Activated T-cell treated with anti-CD3 and anti-CD28 coated beads for 4 hours (primary cell): ENCODE measurements around the gene GRIN2B.

ENCODE experiments used
- DNase-seq: peaks from one replicate; pipeline ENCODE4 v3.0.0-alpha.2; 2020

GRIN2B gene

DNA sequence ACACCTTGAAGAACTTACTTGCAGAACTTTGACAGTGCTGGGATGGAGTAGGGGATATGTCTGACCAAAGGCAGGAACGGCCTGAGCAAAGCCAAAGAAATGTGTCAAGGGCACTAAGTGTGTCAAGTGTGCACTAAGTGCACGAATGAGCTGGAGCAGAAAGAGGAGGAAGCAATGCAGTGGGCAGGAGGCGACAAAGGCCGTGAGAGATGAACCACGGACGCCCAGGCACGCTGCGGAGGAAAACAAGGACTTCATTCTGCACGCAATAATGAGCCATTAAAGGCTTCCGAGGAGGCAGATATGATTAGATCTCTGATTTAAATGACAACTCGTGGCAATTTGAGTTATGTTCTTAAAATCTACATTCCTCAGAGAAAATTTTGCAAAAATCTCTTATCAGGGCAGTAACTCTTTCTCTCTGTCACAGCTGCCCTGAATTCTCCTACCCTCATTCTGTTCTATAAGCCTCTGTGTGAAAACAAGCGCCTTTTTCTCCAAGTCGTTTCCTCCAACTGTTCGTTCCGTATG is 25.3 kb downstream of the GRIN2B start:
- DNase-seq = no peak

DNA sequence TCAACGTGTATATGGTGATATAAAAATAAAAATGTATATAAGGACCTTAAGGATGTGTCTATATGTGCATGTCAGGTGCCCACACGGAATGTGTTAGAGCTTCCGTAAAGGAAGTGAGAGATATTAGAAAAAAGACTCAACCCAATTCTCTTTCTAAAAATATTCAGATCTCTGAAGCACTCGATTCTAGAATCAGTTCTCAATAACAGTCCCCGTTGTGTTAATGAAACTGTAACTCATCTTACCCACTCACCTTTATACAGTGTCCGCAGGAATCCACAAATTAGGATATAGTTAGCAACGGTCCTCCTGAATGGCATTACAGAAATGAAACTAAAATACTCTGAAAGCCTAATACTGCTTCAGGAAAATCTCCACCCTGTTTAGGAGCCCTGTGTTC is 29.3 kb downstream of the GRIN2B start:
- no peak for DNase-seq

DNA sequence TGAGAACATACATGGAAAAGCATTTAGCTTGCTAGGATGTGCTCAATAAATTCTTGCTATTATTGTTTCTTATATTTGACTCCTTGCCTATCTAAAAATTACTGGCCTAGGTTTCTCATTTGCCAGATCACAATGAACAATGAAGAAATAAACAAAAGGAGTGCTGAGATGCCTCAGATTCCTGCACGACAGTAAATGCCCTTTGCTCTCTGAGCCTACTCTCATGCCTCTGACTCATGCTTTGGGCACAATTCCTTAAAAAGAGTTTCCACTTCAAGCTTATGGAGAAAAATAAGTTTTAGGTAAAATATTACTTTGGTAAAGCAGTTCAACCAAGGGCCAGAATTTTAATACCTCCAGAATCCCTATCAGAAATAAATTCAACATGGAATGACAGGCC is 30.9 kb downstream of the GRIN2B start:
- no peak for DNase-seq

DNA sequence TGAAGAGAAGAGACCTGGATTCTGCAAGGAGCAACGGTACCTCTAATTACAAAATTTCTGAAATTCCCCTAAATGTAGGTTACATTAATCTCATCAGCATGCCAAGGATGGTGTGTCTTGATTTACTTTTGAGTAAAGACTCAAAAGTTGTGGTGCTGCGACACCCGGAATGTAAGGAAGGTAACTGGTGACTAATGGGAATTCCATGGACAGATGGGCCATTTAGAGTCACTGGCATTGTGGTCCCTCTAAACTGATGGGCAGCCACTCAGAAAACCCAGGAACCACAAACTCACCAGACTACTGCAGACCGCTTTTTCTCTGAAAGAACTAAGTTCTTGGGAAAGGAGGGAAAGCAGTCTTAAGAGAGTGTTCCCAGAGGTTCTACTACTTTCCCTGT is 32.8 kb downstream of the GRIN2B start:
- no peak for DNase-seq

DNA sequence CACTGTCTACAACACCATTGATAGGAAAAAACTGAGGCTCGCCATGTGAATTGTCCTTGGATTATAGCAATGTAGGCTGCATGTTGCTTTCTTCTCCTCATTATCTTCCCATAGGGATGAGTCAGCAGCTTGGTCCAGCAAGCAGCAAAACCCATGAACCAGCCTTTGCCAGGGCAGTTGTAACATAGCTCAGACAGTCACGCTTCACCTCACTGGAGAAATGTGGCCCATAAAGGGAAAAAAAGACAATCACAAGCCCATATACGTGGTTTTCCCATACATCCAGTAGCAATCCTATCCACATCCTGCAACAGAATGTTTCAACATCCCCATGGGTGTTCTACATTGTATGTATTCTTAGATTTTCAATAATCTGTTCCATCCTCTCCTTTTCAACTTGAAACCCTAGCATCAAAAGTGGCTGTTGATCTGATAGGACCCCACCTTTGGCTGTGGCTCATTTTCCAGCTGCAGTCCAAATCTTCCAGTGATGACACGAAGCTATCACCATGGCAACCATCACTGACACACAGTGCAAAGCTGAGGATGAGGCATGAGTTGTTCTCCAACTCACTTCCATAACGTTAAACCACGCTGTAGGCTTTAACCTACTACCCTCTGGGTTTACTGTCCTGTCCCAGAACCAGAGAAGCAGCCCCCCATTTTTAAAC is 34.0 kb downstream of the GRIN2B start:
- no peak for DNase-seq

DNA sequence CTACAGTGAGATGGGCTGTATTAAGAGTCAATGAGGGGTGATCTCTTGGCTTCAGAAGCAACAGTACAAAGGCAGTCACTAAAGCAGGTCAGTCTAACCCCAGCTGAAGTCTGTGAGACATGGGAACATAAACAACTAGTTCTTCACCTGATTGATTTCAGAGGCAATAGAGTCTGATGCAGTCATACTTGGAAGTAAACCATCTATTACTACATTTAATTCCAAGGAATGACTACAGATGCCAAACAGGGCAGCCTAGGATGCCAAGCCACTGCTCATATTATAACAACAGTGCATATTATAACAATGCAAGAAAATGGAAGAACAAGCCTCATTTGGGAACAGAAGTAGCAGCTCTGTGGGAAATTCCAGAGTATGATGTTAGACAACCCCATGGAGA is 35.8 kb downstream of the GRIN2B start:
- no peak for DNase-seq

DNA sequence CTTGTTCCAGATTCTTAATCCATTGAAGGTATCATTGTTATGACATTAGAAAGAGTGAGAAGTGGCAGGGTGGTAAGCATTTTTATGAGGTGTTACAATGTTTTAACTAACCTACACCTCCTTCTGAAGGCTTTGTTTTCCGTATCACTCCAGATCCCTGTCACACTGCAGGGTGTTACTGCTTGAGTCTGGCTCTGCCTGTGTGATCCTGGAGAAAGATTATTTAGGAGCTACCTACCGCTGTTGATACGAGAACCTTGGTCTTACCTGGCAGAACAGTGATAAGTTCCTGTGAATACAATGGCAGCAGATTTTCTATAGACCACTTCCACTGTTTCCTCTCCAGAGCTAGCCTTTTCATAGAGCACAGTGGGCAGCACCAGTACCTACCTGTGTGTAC is 36.2 kb downstream of the GRIN2B start:
- no peak for DNase-seq

DNA sequence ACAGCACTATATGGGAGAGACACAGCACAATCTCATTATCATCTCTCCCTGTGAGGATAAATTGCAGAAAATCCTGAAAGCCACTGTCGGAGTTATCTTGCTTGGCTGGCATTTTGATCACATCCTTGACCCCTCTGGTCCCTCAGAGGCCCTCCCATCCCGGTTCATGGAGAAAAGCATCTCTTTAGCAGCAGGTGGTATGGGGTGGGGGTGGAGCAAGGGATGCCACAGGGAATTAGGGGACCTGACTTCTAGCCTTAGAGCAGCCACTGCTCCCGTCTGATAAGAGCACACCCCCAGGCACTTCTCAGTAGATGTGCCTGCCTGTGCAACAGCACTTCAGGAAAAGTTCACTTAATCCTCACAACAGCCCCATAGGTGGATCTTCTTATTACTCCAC is 38.6 kb downstream of the GRIN2B start:
- no peak for DNase-seq

DNA sequence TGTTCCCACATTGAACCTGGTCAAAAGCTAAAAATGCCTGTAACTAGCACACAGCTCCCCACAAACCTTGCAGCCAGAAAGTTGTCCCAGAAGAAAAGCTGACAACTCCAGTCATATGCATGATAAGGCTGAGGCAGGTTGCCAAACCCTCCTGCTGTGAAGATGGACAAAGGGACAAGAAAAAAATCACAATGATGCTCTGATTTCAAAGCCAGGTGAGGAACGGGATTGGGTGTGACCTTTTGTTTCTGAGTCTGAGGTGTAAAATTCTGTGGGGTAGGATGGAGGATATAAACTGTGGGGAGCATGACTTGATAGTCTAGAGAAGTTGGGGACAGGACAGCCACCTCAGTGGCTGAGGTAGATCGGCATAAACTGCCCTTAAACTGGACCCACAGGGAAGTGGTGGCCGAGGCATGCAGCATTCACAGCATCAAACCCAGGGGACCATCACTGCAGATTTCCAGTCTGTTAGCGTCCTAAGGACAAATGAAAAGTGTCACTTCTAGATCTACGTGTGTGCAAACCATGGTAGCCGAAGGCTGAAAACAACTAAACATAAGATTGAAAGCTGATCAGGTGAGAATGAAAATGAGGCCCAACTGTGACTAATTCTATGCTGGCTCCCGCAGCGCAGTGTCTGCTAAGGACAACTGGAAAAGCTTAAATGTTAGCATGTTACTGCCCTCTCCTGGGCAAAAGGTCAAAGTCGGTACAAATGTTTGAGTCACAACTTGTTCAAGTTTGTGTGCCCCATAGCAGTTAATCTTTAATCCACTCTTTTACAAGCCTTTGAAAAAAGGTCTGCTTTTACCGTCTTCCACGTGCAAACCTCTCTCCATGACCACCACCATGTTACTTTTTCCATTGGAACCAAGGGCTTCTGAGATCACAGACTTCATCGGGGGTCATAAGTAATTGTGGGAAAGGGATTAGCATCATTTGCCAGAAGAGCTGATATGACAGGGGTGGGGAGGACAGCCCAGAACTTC is 39.8 kb downstream of the GRIN2B start:
- no peak for DNase-seq

DNA sequence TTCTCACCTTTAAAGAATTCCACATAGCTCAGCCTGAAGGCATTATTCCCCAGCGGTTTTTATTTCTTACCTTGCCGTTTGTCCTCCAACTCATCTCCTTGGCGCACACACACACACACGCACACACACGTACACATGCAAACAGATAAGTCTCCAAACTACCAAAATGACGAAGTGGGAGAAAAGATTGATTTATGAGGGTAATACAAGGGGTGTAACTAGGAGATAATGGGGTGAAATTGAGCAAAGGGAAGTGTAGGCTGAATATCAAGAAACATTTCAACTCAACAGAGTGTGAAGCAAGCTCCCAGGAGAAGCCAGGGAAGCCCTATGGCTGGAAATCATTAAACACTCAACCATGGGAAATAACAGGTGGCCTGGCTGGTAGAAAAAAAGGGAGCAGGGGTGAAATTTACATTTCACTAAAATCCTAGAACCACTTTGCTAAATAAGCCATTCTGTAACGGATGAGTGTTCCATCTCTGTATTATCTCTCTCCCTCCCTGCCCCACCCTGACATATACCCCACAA is 41.0 kb downstream of the GRIN2B start:
- DNase-seq = no peak

DNA sequence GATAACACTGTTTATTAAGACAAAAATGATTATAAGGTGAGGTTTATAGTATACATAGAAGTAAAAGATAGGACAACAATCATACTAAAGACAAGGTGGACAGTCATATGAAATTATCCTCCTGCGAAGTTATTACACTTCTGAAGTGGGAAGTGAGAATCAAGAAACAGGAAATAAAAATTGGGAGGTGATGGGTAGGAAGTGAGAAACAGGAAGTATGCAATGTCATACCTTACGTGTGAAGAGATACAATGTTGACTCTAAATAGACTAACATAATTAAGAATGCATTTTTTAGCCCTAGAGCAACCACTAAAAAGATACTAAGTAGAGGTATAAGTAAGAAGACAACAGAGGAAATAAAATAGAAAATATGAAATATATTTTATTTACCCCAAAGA is 43.7 kb downstream of the GRIN2B start:
- no peak for DNase-seq

DNA sequence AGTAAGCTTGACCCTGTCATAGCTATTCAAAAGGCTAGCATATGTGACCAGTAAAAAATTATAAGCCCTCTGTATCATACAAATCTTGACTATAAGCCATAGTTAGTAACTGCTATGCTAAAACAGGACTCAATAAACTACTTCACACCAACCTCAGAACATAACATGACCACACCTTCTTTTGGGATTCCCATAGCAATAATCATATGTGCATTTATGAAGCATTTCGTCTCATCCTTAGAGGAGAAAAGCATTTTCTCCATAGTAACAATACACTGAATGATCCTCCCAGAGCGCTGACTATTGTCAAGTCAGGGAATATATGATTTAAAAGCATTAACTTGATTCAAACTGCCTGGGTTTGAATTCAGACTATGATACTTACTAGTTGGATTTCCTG is 46.2 kb downstream of the GRIN2B start:
- DNase-seq = no peak
